Small intestine (tissue), 7 donors: Measurements from ENCODE around the gene RIIAD1. TPM values are rescaled to one million over a fixed set of nuclear protein-coding genes. Genes with fewer than 3 reads are reported as not detected.
"Not testable (repeated sequence)": the region's sequence is repeated elsewhere in the genome, so short reads cannot be mapped to it uniquely, and the experiment has no call there.

Experiments
- DNase-seq, 2 donors: peaks; one replicate each; pipeline versions ENCODE4 v3.0.0 to v3.0.0-alpha.2; 2013
- FAIRE-seq: peaks from 2 replicates; lab custom pipeline; 2012; peaks lifted over from hg19 to GRCh38; lab: Jason Lieb, UNC
- H3K27ac ChIP-seq, 3 donors: one replicate each; pipeline ENCODE4 v1.5.1; 2013; ENCODE audit warnings: low read length in 2 of 3, mild to moderate bottlenecking in 2 of 3, control low read depth in 1 of 3, inconsistent platforms in 1 of 3, low read depth in 1 of 3, moderate library complexity in 1 of 3
- H3K27me3 ChIP-seq, 3 donors: one replicate each; pipeline ENCODE4 v1.6.1; 2013; ENCODE audit warnings: low read length in 3 of 3, inconsistent platforms in 1 of 3; ENCODE audit not compliant: control insufficient read depth in 3 of 3, insufficient read depth in 3 of 3
- H3K36me3 ChIP-seq, 3 donors: one replicate each; pipeline ENCODE4 v1.6.1; 2013; ENCODE audit warnings: low read length in 3 of 3, inconsistent platforms in 1 of 3, low read depth in 1 of 3, mild to moderate bottlenecking in 1 of 3, moderate library complexity in 1 of 3; ENCODE audit not compliant: control insufficient read depth in 3 of 3, insufficient read depth in 2 of 3
- H3K4me1 ChIP-seq, 3 donors: one replicate each; pipeline ENCODE4 v1.6.1; 2013; ENCODE audit warnings: low read length in 2 of 3, inconsistent platforms in 1 of 3, low read depth in 1 of 3, mild to moderate bottlenecking in 1 of 3, moderate library complexity in 1 of 3; ENCODE audit not compliant: control insufficient read depth in 3 of 3, insufficient read depth in 2 of 3
- H3K4me3 ChIP-seq, 3 donors: one replicate each; pipeline ENCODE4 v1.5.1; 2013; ENCODE audit warnings: low read length in 3 of 3, control low read depth in 1 of 3, inconsistent platforms in 1 of 3, low read depth in 1 of 3, mild to moderate bottlenecking in 1 of 3, moderate library complexity in 1 of 3
- H3K9me3 ChIP-seq, 2 donors: one replicate each; pipeline ENCODE4 v1.6.1; 2013; ENCODE audit warnings: low read depth in 1 of 2, low read length in 1 of 2; ENCODE audit not compliant: control insufficient read depth in 2 of 2, insufficient read depth in 1 of 2
- WGBS, 3 donors: extraction: QIAGEN DNeasy Blood & Tissue Kit; methylation state at CpG; one replicate each; pipeline ENCODE4 v1.1.7; 2013; 5-methylcytosine and 5-hydroxymethylcytosine counted together
- polyA plus RNA-seq, 4 donors: library from polyadenylated mRNA; stranded (reverse) in 3 of 4; unstranded in 1 of 4; fragments of 200-250 nt in 3 of 4; fragments of 120-200 nt in 1 of 4; gene quantifications; one replicate each; pipeline versions ENCODE4 v1.2.1 to v1.2.3, GENCODE V29; 2013
- donor health status: healthy with polysubstance abuse.
- donor health status: control.
- donor health status: control.
- donor health status: Bipolar disorder and iron deficiency.
- donor health status: healthy.

RIIAD1 gene
- polyA plus RNA-seq, 4 donors = 1.6 to 14.8 TPM; not detected in 2

DNA sequence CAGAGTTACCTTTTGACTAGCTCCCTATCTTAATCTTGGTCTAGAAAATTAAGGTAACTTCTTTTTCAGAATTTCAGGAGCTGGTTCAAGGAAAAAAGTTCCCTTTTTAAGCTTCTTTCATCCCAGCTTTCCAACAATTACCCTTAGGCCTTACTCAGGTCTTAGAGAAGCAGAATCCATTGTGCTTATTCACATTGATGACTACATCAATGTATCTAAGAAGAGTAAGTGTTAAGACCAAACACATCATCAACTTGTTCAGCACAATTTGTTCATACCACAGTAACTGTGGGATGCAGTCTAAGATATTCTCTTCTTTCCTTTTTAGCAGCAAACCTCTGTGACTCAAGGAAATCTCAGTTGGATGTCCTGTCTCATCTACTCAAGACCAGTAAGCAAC, 37.9 kb downstream of the RIIAD1 start:
- no peak for FAIRE-seq
- DNase-seq = no peak
- Histone ChIP-seq H3K4me3 (no peak overlapping the region), H3K4me1 (peaks cover 2 to 8% (median 3%) of the 10 kb centered on the region in 3 donors), H3K27ac (no peak overlapping the region), H3K36me3 (peaks cover 0 to 21% (median 8%) of the 10 kb centered on the region in 3 donors), H3K27me3 (no peaks in the 10 kb centered on the region), H3K9me3 (no peaks in the 10 kb centered on the region)

DNA sequence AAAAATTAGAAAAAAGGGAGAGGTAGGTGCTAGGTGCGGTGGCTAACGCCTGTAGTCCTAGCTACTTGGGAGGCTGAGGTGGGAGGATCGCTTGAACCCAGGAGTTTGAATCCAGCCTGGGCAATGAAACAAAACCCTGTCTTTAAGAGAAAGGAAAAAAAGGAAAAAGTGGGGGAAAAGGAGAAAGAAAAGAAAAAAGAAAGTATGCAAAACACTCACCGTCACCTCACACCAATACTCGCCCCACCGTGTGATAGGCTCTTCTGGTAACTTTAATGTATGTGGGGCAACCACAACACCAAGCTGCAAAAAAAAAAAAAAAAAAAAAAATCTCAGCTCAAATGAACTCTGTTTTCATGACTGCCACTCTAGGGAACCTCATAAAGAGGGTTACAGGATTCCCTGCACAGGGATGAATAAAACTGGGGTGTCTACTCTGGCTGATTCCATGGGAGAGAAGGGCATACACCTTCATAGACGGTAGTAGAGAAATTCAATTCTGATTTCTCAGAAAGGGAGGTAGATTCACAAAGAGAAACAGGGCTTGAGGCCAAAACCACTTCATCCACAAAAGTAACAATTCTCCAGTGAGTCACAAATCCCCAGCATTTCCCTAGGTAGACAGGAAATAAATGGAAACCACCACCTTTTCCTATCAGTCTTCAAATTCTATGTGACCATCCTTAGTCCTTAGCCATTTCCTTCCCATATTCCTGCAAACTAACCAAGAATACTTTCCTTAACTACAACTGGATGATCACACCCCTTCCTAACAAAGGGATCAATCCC, 39.5 kb downstream of the RIIAD1 start:
- Histone ChIP-seq H3K9me3 (no peaks in the 10 kb centered on the region), H3K36me3 (peaks cover 0 to 21% (median 8%) of the 10 kb centered on the region in 3 donors), H3K27ac (no peak overlapping the region), H3K4me1 (peaks cover 3 to 10% (median 3%) of the 10 kb centered on the region in 3 donors), H3K27me3 (no peaks in the 10 kb centered on the region), H3K4me3 (no peak overlapping the region)
- no peak for FAIRE-seq
- no peak for DNase-seq
- WGBS, 3 donors = 68 to 96% (median 93%) methylated on average over 7 of the region's 7 CpGs

DNA sequence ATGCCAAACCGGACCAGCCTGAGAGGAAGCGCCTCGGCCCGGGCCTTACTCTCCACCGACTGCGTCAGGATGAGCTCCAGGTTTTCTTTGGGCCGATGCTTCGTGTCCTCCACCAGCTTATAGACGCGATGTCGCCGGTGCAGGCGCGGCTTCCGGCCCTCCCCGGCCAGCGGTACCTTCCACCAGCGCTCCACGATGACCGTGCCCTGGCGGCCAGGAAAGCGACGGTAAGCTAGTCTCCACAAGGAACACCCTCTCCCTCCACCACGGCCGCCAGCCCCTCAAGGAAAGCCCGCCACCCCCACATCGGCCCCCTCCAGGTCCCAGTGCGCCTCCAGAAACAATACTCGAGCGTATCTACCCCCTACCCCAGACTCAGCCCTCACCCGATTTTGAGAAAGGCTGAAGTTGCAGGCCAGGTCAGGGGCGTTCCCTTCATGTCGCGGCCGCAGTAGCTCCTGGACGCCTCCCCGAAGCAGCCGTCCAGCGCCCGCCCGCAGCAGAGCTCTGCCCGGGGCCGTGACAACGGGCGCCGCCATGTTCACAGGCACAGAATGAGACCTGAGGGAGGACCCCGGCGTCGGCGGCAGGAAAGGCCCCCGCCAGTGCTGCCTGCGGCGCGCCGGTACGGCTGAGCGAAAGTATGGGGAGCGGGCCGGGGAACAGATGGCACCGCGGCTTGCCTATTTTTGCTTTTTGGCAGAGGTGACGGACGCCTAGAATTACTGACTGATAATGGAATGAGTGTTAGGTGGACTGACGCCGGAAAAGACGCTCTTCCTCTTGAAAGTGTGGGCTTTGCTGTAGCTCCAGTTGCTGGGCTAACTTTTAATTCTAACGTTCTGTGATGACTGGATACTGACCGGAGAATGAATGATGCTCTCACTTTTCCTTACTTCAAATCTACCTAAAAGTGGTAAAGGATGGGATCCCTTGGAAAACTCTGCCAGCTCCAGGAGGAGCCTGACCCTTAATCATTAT, 41.9 kb downstream of the RIIAD1 start, which contains the start of gene MRPL9:
MRPL9 (minus strand) TSS at position 556 of the 981 bp plus-strand sequence; CDS start at position 539, 17 bp downstream.
- WGBS, 3 donors = 0 to 1% (median 0%) methylated on average over 66 to 68 of the region's 68 CpGs
- Histone ChIP-seq H3K27me3 (no peaks in the 10 kb centered on the region), H3K4me1 (peaks cover 3 to 10% (median 3%) of the 10 kb centered on the region in 3 donors), H3K36me3 (peaks cover 0 to 17% (median 8%) of the 10 kb centered on the region in 3 donors), H3K9me3 (no peaks in the 10 kb centered on the region), H3K4me3 (peak within 1 kb of the TSS; percentile 82 to 83 (median 83)), H3K27ac (peak within 1 kb of the TSS; percentile 83 to 96 (median 83))
- DNase-seq (peak; percentile 77 to 91), FAIRE-seq (no peak)

DNA sequence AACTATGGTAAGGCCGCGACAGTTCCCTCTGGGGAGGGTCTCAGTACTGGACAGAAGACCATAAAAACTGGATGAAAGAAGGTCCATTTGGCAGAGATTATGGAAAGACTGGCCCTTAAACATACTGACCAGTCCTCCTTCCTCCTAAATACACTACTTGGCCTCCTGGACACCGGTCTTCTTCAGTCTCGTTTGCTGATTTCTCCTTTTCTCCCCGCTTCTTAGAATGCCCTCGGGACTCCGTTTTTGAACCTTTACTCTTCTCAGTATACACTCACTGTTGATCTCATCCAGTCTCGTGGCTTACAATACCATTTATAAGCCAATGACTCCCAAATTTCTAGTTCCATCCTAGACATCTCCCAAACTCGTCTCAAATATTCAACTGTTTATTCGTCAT, 42.7 kb downstream of the RIIAD1 start:
- Histone ChIP-seq H3K9me3 (no peaks in the 10 kb centered on the region), H3K36me3 (peaks cover 0 to 17% (median 8%) of the 10 kb centered on the region in 3 donors), H3K4me3 (peak overlapping the region in 2 of 3 donors; percentile 82 to 83), H3K4me1 (peaks cover 3 to 10% (median 3%) of the 10 kb centered on the region in 3 donors), H3K27me3 (no peaks in the 10 kb centered on the region), H3K27ac (peak overlapping the region; percentile 83 to 96 (median 83))
- 41 to 48% (median 41%) methylated on average over 10 of the region's 10 CpGs for WGBS, 3 donors
- FAIRE-seq (no peak), DNase-seq (no peak)

DNA sequence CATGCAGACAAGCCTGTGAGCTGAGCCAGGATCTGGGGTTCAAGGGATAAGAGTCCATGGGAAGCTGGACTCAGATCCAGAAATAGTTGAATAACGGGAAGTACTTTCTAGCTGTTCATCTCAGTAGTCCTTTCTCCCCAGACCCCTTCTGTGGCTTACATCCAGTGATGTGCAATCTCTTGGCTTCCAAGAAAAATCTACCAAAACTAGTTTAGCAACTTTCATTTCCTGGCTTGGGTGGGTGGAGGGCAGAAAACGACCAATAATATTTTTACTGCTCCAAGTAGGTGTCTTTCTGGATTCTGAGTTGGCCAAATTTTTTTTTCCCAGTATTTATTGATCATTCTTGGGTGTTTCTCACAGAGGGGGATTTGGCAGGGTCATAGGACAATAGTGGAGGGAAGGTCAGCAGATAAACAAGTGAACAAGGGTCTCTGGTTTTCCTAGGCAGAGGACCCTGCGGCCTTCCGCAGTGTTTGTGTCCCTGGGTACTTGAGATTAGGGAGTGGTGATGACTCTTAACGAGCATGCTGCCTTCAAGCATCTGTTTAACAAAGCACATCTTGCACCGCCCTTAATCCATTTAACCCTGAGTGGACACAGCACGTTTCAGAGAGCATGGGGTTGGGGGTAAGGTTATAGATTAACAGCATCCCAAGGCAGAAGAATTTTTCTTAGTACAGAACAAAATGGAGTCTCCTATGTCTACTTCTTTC, 47.2 kb downstream of the RIIAD1 start:
- not testable (repeated sequence) for H3K36me3 ChIP-seq, H3K4me3 ChIP-seq, H3K27ac ChIP-seq, FAIRE-seq, H3K4me1 ChIP-seq, DNase-seq, H3K9me3 ChIP-seq, H3K27me3 ChIP-seq
- WGBS, 3 donors = 26 to 44% (median 35%) methylated on average over 2 of the region's 7 CpGs

DNA sequence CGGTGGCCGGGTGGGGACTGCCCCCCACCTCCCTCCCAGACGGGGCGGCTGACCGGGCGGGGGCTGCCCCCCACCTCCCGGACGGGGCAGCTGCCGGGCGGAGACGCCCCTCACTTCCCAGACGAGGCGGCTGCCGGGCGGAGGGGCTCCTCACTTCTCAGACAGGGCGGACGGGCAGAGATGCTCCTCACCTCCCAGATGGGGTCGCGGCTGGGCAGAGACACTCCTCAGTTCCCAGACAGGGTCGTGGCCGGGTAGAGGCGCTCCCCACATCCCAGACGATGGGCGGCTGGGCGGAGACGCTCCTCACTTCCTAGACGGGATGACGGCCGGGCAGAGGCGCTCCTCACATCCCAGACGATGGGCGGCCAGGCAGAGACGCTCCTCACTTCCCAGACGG, 47.9 kb downstream of the RIIAD1 start:
- not testable (repeated sequence) for H3K27ac ChIP-seq, H3K27me3 ChIP-seq, H3K4me3 ChIP-seq, H3K9me3 ChIP-seq, DNase-seq, FAIRE-seq, H3K36me3 ChIP-seq, H3K4me1 ChIP-seq
- 91 to 96% (median 95%) methylated on average over 20 to 34 of the region's 34 CpGs for WGBS, 3 donors

DNA sequence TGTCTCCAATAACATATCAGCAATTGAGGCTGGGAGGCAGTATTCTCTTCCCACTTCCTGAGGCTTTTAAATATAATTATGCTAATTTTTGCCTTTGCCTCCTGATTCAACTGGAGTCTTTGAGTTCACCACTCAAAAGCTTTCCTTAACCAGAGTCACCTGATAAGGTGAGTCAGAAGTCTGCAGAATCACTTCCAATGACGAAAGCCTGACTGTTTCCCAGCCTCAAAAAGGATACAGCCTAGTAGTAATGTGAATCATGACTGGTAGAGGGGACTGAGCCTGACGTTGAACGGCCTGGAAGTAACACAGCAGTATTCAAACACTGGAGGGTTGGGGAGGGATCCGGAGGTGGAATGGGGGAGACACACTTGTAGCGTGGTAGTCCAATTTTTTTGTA, 52.4 kb downstream of the RIIAD1 start:
- H3K4me3 ChIP-seq = no peak overlapping the region
- no peak for DNase-seq
- peaks cover 0 to 2% (median 0%) of the 10 kb centered on the region in 3 donors for H3K36me3 ChIP-seq
- no peaks in the 10 kb centered on the region for H3K27me3 ChIP-seq
- 79 to 90% (median 84%) methylated on average over 5 of the region's 5 CpGs for WGBS, 3 donors
- no peak overlapping the region for H3K27ac ChIP-seq
- no peak for FAIRE-seq
- no peaks in the 10 kb centered on the region for H3K4me1 ChIP-seq
- H3K9me3 ChIP-seq = no peaks in the 10 kb centered on the region
